GM19324 (cell line): ENCODE results near the gene GRIK2.

ENCODE experiments used
- ATAC-seq: cut with Tn5 transposase; IDR thresholded peaks from one replicate; pipeline ENCODE4 v1.9.1; 2021; ENCODE audit warnings: mild to moderate bottlenecking, moderate library complexity; ENCODE audit not compliant: unreplicated experiment, low FRiP score

The GRIK2 gene

DNA sequence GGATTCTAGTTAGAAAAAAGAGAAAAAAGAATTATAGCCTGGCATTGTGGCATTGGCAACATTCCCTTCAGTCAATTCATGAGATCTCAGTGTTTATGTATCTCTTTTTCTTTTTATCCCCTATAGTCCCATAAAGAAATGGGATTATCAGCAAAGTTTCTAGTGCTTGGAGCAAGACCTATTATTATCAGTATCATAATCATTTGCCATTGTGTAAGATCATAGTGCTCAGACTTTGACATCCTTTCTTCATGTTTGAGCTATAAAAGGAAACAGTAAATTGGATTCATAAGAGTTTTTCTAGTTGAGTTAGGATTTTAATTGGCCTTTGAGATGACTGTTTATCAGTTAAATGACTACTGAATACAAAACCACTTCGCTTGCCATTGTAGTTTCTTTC lies 295.6 kb downstream of the GRIK2 start:
- ATAC-seq, result no peak

DNA sequence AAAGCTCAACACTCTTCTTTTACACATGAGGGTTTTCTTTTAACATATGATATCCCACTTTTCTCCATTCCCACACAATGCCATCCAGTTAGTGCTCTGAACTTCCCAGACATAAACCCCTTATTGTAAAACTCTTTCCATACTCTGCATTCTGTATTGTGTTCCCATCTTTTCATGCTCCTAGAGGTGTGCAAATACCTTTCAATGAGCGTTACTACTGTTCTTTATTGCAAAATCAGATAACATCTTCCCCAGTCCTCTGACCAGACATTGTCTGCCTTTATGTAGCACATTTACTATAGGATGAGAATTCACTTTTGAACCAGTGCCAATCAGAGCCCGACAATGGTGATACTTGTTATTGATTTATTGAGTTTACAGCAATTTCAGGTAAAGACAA lies 296.2 kb downstream of the GRIK2 start:
- ATAC-seq, result no peak

DNA sequence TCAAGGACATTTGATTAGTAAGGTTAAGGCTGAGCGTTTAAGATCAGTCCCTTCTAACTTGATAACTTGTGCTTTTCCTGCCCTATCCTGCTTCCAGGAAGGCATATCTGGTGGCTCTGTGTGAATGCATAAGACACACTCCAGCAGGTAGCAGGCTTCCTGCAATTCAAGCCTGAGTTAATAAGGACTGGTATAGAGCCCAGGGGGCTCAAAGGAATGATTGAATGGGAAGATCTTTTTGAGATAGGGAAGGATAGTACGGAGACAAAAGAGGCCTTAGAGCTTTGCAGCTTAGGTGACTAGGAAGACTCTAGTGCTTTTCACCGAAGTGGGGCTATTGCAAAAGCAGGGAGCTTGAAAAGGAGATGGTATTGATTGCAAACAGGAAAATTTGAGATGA lies 307.1 kb downstream of the GRIK2 start:
- no peak for ATAC-seq

DNA sequence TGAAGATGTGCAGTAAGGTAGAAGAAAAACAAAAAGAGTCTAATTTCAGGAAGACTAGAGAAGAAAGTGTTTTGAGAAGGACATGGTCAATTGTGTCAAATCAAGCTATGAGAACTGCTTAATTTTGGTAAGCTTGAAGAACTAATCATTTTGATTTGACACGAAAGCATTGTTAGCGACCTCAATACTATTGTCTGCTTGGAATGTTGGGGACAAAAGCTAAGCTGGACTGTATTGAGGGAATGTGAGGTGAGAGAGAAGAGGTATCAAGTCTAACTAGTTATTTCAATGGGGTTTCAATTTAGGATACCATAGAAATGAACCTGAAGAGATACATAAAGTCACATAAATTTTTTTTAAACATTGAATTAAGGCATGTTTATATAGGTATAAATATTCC lies 309.8 kb downstream of the GRIK2 start:
- no peak for ATAC-seq

DNA sequence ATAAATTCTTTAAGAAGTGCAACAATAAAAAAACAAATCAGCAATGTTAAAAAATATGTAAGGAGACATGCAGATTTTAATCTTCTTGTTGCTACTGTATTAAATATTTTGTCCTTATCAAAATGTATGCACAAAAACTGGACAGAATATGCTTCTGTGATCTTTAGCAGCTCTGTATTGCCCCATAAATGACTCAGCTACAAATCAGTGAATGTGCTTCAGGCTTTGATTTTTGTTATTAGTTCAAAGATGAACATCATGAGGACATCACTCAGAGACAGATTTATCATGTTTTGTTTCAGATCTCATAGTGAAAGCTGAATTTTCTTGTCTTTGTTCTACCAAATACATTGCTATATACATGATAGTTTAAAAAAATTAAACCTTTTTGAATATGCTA lies 312.4 kb downstream of the GRIK2 start:
- no peak for ATAC-seq

DNA sequence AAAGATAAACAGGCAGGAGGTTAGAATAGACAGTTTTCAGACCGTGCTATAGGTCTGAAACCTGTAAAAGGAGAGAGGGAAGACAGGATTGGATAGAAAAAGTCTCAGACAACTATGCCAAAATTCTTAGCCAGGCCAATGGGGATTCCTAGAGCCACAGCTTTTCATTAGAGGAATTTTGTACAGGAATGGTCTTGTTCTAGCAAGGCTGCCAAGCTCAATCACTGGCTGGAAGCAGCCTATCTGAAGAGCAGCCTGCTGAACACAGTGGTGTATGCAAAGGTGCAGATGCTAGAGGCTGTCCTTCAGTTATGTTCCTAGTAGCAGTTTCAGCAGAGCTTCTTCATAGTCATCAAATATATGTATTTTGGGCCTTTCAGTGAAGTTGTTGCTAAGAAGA lies 313.1 kb downstream of the GRIK2 start:
- no peak for ATAC-seq

DNA sequence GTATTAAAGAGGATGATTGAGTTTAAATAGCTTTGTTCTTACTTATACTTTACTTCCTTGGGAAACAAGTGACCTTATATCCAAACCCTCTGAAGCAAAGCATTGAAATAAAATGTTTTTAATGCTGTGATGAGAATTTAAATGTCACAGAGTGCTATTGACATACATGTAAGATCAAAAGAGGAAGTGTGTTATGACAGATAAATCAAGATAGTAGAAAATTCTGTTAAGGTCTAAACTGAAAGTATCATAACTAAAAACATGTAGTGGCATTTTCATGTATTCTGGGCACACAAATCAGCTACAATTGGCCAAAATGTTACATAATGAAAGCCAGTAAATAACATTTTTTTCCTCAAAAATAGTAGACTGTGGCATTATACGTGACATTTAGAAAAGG lies 318.0 kb downstream of the GRIK2 start:
- ATAC-seq, result no peak

DNA sequence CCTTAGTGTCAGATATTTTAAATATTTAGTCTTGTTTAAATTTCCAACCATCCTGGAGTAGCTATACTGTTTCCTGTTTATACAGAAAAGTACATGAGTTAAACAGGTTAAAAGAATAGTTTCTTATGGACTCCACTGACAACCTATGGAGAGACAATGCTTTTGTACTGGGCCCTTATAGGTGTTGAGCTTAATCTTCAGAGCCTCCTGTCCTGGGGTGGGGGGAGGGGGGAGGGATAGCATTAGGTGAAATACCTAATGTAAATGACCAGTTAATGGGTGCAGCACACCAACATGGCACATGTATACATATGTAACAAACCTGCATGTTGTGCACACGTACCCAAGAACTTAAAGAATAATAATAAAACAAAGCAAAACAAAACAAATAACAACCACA lies 322.9 kb downstream of the GRIK2 start:
- no peak for ATAC-seq

DNA sequence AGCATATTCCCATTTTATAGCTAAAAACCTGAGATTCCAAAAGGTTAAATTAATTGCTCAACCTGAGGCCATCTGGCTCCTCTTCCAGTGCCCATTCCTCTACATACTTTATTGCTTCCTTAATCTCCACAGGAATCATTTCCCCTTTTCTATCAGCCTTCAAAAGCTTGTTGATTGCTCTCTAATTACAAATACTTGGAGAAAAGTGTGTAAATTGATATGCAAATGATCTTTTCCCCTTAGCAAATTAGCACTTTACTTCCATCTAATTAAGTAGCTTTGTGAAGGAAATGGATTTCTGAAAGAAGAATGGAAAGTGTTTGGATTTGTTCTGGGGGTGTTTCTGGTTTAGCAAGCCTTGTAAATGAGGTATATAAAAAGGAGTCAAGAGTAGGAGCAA lies 323.3 kb downstream of the GRIK2 start:
- no peak for ATAC-seq

DNA sequence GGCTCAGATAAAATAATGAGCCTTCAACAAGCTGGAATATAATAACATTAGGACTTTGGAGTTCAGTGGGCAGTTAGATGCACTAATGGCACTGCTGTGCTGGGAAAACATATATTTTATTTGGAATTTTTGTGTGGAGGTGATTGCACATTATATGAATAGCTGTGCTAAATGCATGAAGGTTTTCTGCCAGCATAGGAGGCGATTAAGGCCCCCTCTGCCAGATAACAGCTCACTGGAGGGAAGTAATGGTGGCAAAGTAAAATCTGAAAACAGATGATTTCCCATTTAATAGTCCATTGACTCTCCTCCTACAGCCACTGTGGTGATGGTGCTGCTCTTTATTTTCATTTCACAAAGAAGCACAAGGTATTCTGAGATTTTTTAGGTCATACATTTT lies 326.0 kb downstream of the GRIK2 start:
- ATAC-seq, result no peak

DNA sequence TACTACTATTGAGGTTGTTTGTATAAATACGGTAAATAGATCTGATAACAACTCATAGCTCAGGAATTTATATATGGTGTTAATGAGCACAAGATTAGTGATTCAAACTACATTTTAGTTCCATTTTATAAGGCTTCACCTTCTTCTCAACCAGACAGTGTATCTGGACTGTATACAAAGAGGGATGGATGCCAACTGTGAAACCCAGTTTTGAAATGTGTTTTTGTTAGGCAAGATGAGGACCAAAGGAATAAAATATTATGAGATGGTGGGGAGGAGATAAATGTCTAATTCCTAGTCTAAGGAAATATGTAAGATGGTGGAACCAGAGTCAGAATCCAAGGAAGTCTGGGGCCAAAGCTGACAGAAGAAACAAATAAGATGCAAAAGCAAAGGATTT lies 329.0 kb downstream of the GRIK2 start:
- no peak for ATAC-seq

DNA sequence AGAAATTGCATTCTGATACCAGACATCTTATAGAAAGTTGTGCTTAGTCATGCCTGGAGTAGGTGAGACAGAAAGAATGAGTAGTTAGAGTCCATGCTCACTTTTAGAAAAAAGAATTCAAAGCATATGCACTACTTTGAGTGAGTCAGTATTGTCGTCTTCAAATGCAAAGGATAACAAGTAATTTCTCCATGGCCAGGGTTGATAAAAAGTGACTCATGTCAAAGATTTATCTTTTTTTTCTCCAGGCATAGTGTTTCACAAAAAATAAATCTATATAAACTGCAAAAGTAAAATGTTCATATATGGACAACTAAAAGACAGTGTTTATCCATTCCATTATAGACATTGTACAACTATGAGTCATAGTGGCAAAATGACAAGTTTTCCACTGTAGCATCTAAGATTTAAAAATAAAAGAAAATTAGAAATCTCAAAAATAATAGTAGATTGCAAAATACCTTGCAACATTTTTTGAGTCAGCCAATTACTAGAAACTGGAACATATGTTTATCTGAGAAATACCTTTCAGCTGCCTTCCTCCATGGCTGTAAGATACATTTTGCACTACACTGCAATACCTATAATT lies 329.6 kb downstream of the GRIK2 start:
- ATAC-seq, result no peak

DNA sequence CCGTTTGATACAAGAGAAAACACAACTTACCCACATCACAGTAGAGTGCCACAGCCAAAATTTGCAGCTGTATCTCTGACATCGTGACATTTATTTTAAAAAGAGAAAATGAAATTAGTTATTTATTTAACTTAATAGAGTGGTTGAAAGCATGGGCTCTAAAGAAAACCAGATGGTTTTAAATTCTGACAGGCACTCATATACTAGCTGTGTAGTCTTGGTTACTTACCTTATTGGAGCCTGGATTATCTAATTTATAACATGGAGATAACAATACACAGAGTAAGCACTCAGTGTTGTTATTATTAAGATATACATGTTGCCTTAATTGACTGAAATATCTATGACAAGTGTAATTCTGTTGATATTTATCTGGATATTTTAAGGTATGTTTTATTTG lies 334.9 kb downstream of the GRIK2 start:
- no peak for ATAC-seq

DNA sequence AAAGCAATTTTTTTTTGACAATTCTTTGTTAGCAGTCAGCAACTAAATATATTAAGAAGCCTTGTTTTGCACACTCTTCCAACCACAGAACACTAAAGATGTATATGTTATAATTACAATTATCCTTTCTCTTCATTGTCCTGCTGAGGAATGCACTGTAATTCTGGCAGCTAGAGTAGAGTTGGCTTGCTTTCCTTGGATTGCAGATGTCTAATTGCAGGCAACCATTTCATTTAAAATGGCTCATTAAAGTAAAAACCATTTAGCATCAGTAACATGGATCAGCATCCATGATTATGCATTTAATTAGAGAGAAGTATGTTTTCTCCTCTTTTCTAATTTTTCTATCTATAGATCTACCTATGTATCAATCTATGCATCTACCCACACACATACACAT lies 335.4 kb downstream of the GRIK2 start:
- no peak for ATAC-seq

DNA sequence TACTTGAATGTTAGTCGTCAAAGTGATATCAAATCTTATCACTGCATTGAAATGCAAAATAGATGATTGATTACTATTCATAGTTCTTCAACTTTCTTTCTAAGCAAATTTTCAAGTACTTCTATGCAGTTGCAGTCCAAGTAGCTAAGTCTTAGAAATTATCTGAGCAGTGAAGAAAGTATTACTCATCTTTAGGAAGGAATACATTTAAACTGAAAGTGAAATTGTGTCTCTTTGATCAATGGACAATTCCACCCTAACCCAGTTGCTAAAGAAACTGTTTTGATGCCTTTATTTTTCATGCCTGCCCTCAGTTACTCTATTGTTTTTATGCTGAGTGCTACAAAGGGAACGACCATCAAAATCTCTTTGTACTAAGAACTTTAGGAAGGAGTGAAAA lies 337.4 kb downstream of the GRIK2 start:
- no peak for ATAC-seq

DNA sequence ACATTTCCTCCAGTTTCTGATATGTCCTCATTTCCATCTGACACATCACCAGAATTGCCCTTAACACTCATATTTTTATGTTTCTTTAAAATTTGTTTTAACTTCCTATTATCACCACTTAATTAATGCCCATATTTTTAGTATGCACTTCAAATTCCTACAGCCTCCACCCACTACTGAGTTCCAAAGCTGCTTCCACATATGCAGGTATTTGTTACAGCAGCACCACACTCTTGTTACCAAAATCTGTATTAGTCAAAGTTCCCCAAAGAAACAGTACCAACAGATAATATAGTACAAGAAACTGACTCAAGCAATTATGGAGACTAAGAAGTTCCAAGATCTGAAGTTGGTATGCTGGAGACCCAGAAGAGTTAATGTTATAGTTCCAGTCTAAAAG lies 340.4 kb downstream of the GRIK2 start:
- no peak for ATAC-seq

DNA sequence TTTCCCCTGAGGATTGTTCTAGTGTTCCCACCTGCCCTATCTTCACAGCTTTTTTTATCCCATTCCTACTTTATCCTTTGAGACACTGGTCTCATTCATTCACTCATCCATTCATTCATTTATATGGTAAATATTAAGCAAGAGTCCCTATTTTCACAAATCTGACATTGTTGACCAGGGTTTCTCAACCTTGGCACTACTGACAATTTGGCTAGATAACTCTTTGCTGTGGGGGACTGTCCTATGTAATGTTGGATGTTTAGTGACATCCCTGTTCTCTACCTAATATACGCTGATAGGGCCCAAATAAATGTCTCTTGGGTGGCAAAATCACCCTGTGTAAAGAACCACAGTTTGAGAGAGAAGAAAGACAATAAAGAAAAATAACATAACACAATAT lies 345.0 kb downstream of the GRIK2 start:
- ATAC-seq, result no peak

DNA sequence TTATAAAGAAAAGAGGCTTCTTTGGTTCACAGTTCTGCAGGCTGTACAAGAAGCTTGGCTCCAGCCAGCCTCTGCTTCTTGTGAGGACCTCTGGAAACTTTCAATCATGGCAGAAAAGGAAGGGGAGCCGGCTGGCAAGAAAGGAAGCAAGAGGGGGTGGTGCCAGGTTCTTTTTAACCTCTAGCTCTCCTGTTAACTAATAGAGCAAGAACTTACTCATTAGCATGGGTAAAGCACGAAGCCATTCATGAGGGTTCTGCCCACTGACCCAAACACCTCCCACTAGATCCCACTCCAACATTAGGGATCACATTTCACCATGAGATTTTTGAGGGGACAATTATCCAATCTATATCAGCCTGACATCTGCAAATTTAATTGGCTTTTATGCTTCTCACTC lies 347.1 kb downstream of the GRIK2 start:
- ATAC-seq, result no peak

DNA sequence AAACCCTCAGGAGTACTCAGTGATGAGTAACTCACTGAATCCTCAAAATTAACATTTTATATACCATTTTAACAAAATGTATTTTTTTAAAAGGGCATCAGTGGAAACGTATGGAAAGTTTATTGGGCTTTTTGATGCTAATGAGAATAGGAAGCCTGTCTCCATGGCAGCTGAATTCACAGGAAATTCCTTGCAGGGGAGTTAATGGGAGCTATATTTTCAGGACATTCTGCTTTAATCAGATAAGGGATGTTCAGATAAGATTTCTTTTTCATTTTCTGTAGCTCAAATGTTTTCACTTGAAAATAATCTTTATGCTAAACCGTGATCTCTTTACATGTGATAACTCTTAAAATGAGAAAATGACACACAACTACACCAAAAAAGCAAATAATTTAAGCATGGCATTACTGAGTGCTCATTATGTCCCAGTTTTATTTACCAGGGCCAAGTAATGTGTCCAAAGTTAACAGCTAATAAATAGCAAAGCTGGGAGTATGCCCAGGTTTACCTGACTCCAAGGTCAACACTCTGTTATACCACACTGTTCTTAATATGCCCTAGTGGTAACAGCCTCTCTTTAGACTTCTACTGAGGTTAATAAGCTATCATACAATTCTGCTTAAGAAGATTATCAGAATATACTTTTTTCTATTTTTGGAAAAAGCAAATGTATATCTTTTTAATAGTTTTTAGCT lies 348.1 kb downstream of the GRIK2 start:
- ATAC-seq, result no peak

DNA sequence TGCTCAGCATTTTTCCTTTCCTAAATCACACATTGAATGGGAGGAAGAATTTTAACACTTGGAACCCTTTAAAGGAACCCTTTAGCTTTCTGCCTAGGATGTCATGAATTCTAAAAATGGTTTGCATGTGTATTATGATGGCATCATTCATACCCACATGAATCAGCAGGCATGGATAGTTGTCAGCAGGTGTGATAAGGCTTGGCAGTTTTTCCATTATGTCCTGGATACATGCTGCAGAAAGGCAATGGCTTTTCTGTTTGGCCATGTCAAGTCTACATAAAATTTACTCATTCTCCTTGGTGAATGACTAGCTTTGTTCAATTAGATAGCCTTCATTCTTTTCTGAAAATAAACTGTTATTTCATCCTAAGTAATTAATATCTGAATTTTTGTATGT lies 353.7 kb downstream of the GRIK2 start:
- ATAC-seq, result no peak

DNA sequence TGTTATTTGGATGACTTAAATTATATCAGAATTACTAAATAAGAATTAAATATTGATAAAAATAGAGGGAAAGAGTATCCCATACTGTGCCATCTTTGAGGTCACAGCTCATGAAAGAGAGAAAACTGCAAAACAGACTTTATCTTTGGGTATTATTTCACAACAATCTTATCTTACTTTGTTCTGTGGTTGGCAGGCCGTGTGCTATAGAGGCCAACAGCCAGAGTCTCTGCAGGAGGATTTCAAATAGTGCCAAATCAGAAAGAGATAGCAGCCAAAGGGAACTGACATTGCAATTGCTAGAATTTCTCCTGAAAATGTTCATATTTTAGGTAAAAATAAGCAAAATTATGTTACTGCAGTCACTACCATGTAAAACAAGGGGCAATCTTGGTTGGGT lies 354.2 kb downstream of the GRIK2 start:
- no peak for ATAC-seq

DNA sequence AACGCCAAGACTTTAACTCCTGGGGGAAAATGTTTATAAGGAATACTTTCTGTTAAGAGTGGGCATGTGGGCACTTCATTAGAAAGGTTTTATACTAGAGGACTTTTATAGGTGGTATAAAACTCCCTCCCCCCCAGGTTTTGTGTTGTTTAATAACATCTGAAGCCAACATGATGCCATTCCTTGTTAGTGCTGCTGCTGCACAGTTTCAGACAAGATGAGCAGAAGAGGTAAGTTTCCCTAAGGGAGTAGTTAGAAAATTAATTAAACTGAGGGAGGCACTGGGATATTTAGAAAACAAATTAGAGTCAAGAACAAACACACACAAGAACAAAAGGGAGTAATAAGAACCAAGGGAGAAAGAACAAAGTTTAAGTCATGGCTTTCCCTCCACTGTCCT lies 362.4 kb downstream of the GRIK2 start:
- ATAC-seq, result no peak

DNA sequence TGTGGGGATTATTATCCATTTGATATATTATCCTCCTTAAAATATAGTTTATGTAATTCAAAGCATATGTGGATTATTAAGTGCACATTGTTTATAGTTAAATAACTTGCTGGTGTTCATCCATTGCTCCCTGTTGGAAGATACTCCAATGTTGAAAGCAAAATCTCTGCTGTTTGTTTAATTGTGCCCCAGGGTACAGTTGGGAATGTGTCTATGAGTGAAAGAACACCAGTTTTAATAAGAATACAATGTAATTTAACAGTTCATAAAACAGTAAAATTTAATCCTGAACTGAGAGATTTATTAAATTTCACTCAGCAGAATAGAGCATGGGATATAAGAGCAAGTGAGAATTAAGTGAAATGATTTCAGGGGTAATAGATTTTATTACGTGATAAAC lies 364.9 kb downstream of the GRIK2 start:
- ATAC-seq, result no peak
